ENCODE data around the gene SPOCK1. TPM values are rescaled to one million over a fixed set of nuclear protein-coding genes. Genes with fewer than 3 reads are reported as not detected.

The SPOCK1 gene
- total and polyA plus RNA-seq, 5 donors from 2014 or later: 0.27 TPM; not detected in 4

- Mint-ChIP-seq H3K27ac (no peak overlapping the region), H3K27me3 (no peaks in the 10 kb centered on the region), H3K36me3 (no peaks in the 10 kb centered on the region), H3K4me1 (no peaks in the 10 kb centered on the region), H3K4me3 (no peak overlapping the region), H3K9me3 (peaks cover 0 to 6% (median 0%) of the 10 kb centered on the region in 7 donors)
- H3K27me3 ChIP-seq (ENCODE audit: control insufficient read depth, insufficient read depth, low read length): no peaks in the 10 kb centered on the region
- no peak overlapping the region for H3K4me3 ChIP-seq (ENCODE audit: low read depth, low read length)
- H3K36me3 ChIP-seq (ENCODE audit: control insufficient read depth, insufficient read depth, low read length): no peaks in the 10 kb centered on the region
- ATAC-seq (ENCODE audit: low read depth in 2 of 2) (no peak), DNase-seq (no peak)
- no peaks in the 10 kb centered on the region for H3K4me1 ChIP-seq (ENCODE audit: control insufficient read depth, insufficient read depth, low read length, poor library complexity, severe bottlenecking)
- no peak overlapping the region for H3K27ac ChIP-seq (ENCODE audit: insufficient read depth, low read length, poor library complexity, severe bottlenecking)
- H3K9me3 ChIP-seq (ENCODE audit: control insufficient read depth in 2 of 2, low read length in 2 of 2): no peaks in the 10 kb centered on the region
These were observed 68.1 kb downstream of the SPOCK1 start for GRCh38 chr5:137431051-137431450.

- H3K36me3 Mint-ChIP-seq: no peaks in the 10 kb centered on the region
- H3K27me3 ChIP-seq (ENCODE audit: control insufficient read depth, insufficient read depth, low read length): no peaks in the 10 kb centered on the region
These were observed 83.9 kb downstream of the SPOCK1 start for GRCh38 chr5:137415231-137415681.

GRCh38 chr5:137414112-137414755, 84.9 kb downstream of the SPOCK1 start:
- ATAC-seq (ENCODE audit: low read depth in 2 of 2) (no peak), DNase-seq (no peak)
- Mint-ChIP-seq H3K9me3 (peaks cover 1 to 11% (median 4%) of the 10 kb centered on the region in 7 donors), H3K27ac (no peak overlapping the region), H3K4me1 (no peaks in the 10 kb centered on the region), H3K27me3 (no peaks in the 10 kb centered on the region), H3K4me3 (no peak overlapping the region), H3K36me3 (no peaks in the 10 kb centered on the region)
- H3K4me1 ChIP-seq (ENCODE audit: control insufficient read depth, insufficient read depth, low read length, poor library complexity, severe bottlenecking): no peaks in the 10 kb centered on the region
- H3K27ac ChIP-seq (ENCODE audit: insufficient read depth, low read length, poor library complexity, severe bottlenecking): no peak overlapping the region
- H3K4me3 ChIP-seq (ENCODE audit: low read depth, low read length): no peak overlapping the region
- H3K27me3 ChIP-seq (ENCODE audit: control insufficient read depth, insufficient read depth, low read length): no peaks in the 10 kb centered on the region
- H3K9me3 ChIP-seq (ENCODE audit: control insufficient read depth in 2 of 2, low read length in 2 of 2): peaks cover 0 to 6% of the 10 kb centered on the region in 2 experiments
- H3K36me3 ChIP-seq (ENCODE audit: control insufficient read depth, insufficient read depth, low read length): no peaks in the 10 kb centered on the region

More at GRCh38 chr5:137415231-137415681, 83.9 kb downstream of the SPOCK1 start:
- Mint-ChIP-seq H3K9me3 (peaks cover 1 to 11% (median 5%) of the 10 kb centered on the region in 7 donors), H3K4me1 (no peaks in the 10 kb centered on the region), H3K4me3 (no peak overlapping the region), H3K27me3 (no peaks in the 10 kb centered on the region), H3K27ac (no peak overlapping the region)
- DNase-seq: no peak
- Histone ChIP-seq H3K9me3 (ENCODE audit: control insufficient read depth in 2 of 2, low read length in 2 of 2) (peaks cover 0 to 6% of the 10 kb centered on the region in 2 experiments), H3K27ac (ENCODE audit: insufficient read depth, low read length, poor library complexity, severe bottlenecking) (no peak overlapping the region), H3K36me3 (ENCODE audit: control insufficient read depth, insufficient read depth, low read length) (no peaks in the 10 kb centered on the region), H3K4me3 (ENCODE audit: low read depth, low read length) (no peak overlapping the region), H3K4me1 (ENCODE audit: control insufficient read depth, insufficient read depth, low read length, poor library complexity, severe bottlenecking) (no peaks in the 10 kb centered on the region)
- no peak for ATAC-seq (ENCODE audit: low read depth in 2 of 2)

GRCh38 chr5:137412136-137412535, 87.0 kb downstream of the SPOCK1 start:
- Mint-ChIP-seq H3K27ac (no peak overlapping the region), H3K9me3 (peaks cover 1 to 8% (median 4%) of the 10 kb centered on the region in 7 donors), H3K4me3 (no peak overlapping the region), H3K4me1 (no peaks in the 10 kb centered on the region), H3K27me3 (no peaks in the 10 kb centered on the region), H3K36me3 (no peaks in the 10 kb centered on the region)
- H3K27ac ChIP-seq (ENCODE audit: insufficient read depth, low read length, poor library complexity, severe bottlenecking): no peak overlapping the region
- DNase-seq (no peak), ATAC-seq (ENCODE audit: low read depth in 2 of 2) (no peak)
- no peaks in the 10 kb centered on the region for H3K4me1 ChIP-seq (ENCODE audit: control insufficient read depth, insufficient read depth, low read length, poor library complexity, severe bottlenecking)
- H3K36me3 ChIP-seq (ENCODE audit: control insufficient read depth, insufficient read depth, low read length): no peaks in the 10 kb centered on the region
- no peaks in the 10 kb centered on the region for H3K27me3 ChIP-seq (ENCODE audit: control insufficient read depth, insufficient read depth, low read length)
- peaks cover 0 to 6% of the 10 kb centered on the region in 2 experiments for H3K9me3 ChIP-seq (ENCODE audit: control insufficient read depth in 2 of 2, low read length in 2 of 2)
- H3K4me3 ChIP-seq (ENCODE audit: low read depth, low read length): no peak overlapping the region

- no peak overlapping the region for H3K27ac Mint-ChIP-seq
- Histone ChIP-seq H3K36me3 (ENCODE audit: control insufficient read depth, insufficient read depth, low read length) (no peaks in the 10 kb centered on the region), H3K27ac (ENCODE audit: insufficient read depth, low read length, poor library complexity, severe bottlenecking) (no peak overlapping the region), H3K9me3 (ENCODE audit: control insufficient read depth in 2 of 2, low read length in 2 of 2) (peaks cover 0 to under 1% of the 10 kb centered on the region in 2 experiments), H3K4me3 (ENCODE audit: low read depth, low read length) (no peak overlapping the region), H3K4me1 (ENCODE audit: control insufficient read depth, insufficient read depth, low read length, poor library complexity, severe bottlenecking) (no peaks in the 10 kb centered on the region), H3K27me3 (ENCODE audit: control insufficient read depth, insufficient read depth, low read length) (no peaks in the 10 kb centered on the region)
- no peak for DNase-seq
- no peak overlapping the region for H3K4me3 Mint-ChIP-seq
- ATAC-seq (ENCODE audit: low read depth in 2 of 2): no peak
- no peaks in the 10 kb centered on the region for H3K4me1 Mint-ChIP-seq
- H3K36me3 Mint-ChIP-seq: no peaks in the 10 kb centered on the region
- peaks cover 0 to 4% (median 3%) of the 10 kb centered on the region in 7 donors for H3K9me3 Mint-ChIP-seq
- H3K27me3 Mint-ChIP-seq: no peaks in the 10 kb centered on the region
These were observed 88.7 kb downstream of the SPOCK1 start for GRCh38 chr5:137410234-137411010.

GRCh38 chr5:137409736-137410135, 89.4 kb downstream of the SPOCK1 start:
- H3K27me3 Mint-ChIP-seq: no peaks in the 10 kb centered on the region
- H3K4me3 Mint-ChIP-seq: no peak overlapping the region
- DNase-seq (no peak), ATAC-seq (ENCODE audit: low read depth in 2 of 2) (no peak)
- no peak overlapping the region for H3K27ac Mint-ChIP-seq
- no peaks in the 10 kb centered on the region for H3K9me3 ChIP-seq (ENCODE audit: control insufficient read depth in 2 of 2, low read length in 2 of 2)
- H3K27ac ChIP-seq (ENCODE audit: insufficient read depth, low read length, poor library complexity, severe bottlenecking): no peak overlapping the region
- H3K4me1 Mint-ChIP-seq: no peaks in the 10 kb centered on the region
- H3K36me3 Mint-ChIP-seq: no peaks in the 10 kb centered on the region
- H3K9me3 Mint-ChIP-seq: peaks cover 0 to 4% (median 0%) of the 10 kb centered on the region in 7 donors
- H3K27me3 ChIP-seq (ENCODE audit: control insufficient read depth, insufficient read depth, low read length): no peaks in the 10 kb centered on the region
- H3K4me3 ChIP-seq (ENCODE audit: low read depth, low read length): no peak overlapping the region
- H3K36me3 ChIP-seq (ENCODE audit: control insufficient read depth, insufficient read depth, low read length): no peaks in the 10 kb centered on the region
- H3K4me1 ChIP-seq (ENCODE audit: control insufficient read depth, insufficient read depth, low read length, poor library complexity, severe bottlenecking): no peaks in the 10 kb centered on the region

GRCh38 chr5:137407090-137407489, 92.0 kb downstream of the SPOCK1 start:
- Mint-ChIP-seq H3K27ac (no peak overlapping the region), H3K4me1 (no peaks in the 10 kb centered on the region), H3K36me3 (no peaks in the 10 kb centered on the region), H3K9me3 (peaks cover 0 to 6% (median 0%) of the 10 kb centered on the region in 7 donors), H3K27me3 (no peaks in the 10 kb centered on the region), H3K4me3 (no peak overlapping the region)
- H3K4me1 ChIP-seq (ENCODE audit: control insufficient read depth, insufficient read depth, low read length, poor library complexity, severe bottlenecking): no peaks in the 10 kb centered on the region
- DNase-seq: no peak
- no peaks in the 10 kb centered on the region for H3K27me3 ChIP-seq (ENCODE audit: control insufficient read depth, insufficient read depth, low read length)
- H3K27ac ChIP-seq (ENCODE audit: insufficient read depth, low read length, poor library complexity, severe bottlenecking): no peak overlapping the region
- no peak overlapping the region for H3K4me3 ChIP-seq (ENCODE audit: low read depth, low read length)
- no peak for ATAC-seq (ENCODE audit: low read depth in 2 of 2)
- no peaks in the 10 kb centered on the region for H3K36me3 ChIP-seq (ENCODE audit: control insufficient read depth, insufficient read depth, low read length)
- no peaks in the 10 kb centered on the region for H3K9me3 ChIP-seq (ENCODE audit: control insufficient read depth in 2 of 2, low read length in 2 of 2)

All from CD4-positive, CD25-positive, alpha-beta regulatory T cell (primary cell).